Measurements from ENCODE around the gene NEK10.

Gene NEK10

GRCh38 chr3:27078246-27078913 lies 290.8 kb downstream of the NEK10 start:
- Histone ChIP-seq H3K4me2 (ENCODE audit: low read depth, low read length, poor library complexity, severe bottlenecking) (no peak overlapping the region), H3K4me3 (ENCODE audit: low read length, poor library complexity, severe bottlenecking) (no peak overlapping the region), H3K9ac (ENCODE audit: low read depth, low read length, poor library complexity, severe bottlenecking) (no peak overlapping the region), H3K9me2 (replicated peaks; ENCODE audit: low read depth, low read length) (no peaks in the 10 kb centered on the region), H3K79me2 (ENCODE audit: insufficient read depth, low read length) (no peaks in the 10 kb centered on the region), H3K27me3 (ENCODE audit: insufficient read depth, low read length, poor library complexity, severe bottlenecking) (no peaks in the 10 kb centered on the region), H3K9me3 (ENCODE audit: insufficient read depth, low read depth, low read length) (no peaks in the 10 kb centered on the region), H4K20me1 (ENCODE audit: insufficient read depth, low read length, poor library complexity, severe bottlenecking) (no peaks in the 10 kb centered on the region), H3F3A (ENCODE audit: low read depth) (no peaks in the 10 kb centered on the region), H3K36me3 (ENCODE audit: insufficient read depth, low read length) (no peaks in the 10 kb centered on the region), H3K4me1 (ENCODE audit: insufficient read depth, low read length, poor library complexity, severe bottlenecking) (no peaks in the 10 kb centered on the region), H2AFZ (ENCODE audit: low read length) (no peak overlapping the region)
- TF ChIP-seq EZH2phosphoT487 (IDR thresholded peaks at IDR 0.05; ENCODE audit: borderline replicate concordance) (no peak), CTCF (conservative IDR thresholded peaks at IDR 0.05; ENCODE audit: low read length) (no peak)

GRCh38 chr3:27076815-27077630 lies 292.2 kb downstream of the NEK10 start:
- no peaks in the 10 kb centered on the region for H3K36me3 ChIP-seq (ENCODE audit: insufficient read depth, low read length)
- H3K4me3 ChIP-seq (ENCODE audit: low read length, poor library complexity, severe bottlenecking), result no peak overlapping the region
- no peak overlapping the region for H2AFZ ChIP-seq (ENCODE audit: low read length)
- no peaks in the 10 kb centered on the region for H3K27me3 ChIP-seq (ENCODE audit: insufficient read depth, low read length, poor library complexity, severe bottlenecking)
- no peaks in the 10 kb centered on the region for H4K20me1 ChIP-seq (ENCODE audit: insufficient read depth, low read length, poor library complexity, severe bottlenecking)
- no peaks in the 10 kb centered on the region for H3F3A ChIP-seq (ENCODE audit: low read depth)
- no peak for TF ChIP-seq EZH2phosphoT487 (IDR thresholded peaks at IDR 0.05; ENCODE audit: borderline replicate concordance)
- TF ChIP-seq CTCF (conservative IDR thresholded peaks at IDR 0.05; ENCODE audit: low read length), result no peak
- no peaks in the 10 kb centered on the region for H3K9me3 ChIP-seq (ENCODE audit: insufficient read depth, low read depth, low read length)
- no peak overlapping the region for H3K4me2 ChIP-seq (ENCODE audit: low read depth, low read length, poor library complexity, severe bottlenecking)
- no peaks in the 10 kb centered on the region for H3K9me2 ChIP-seq (replicated peaks; ENCODE audit: low read depth, low read length)
- no peak overlapping the region for H3K9ac ChIP-seq (ENCODE audit: low read depth, low read length, poor library complexity, severe bottlenecking)
- H3K4me1 ChIP-seq (ENCODE audit: insufficient read depth, low read length, poor library complexity, severe bottlenecking), result no peaks in the 10 kb centered on the region
- no peaks in the 10 kb centered on the region for H3K79me2 ChIP-seq (ENCODE audit: insufficient read depth, low read length)

- no peaks in the 10 kb centered on the region for H3K9me3 ChIP-seq (ENCODE audit: insufficient read depth, low read depth, low read length)
- TF ChIP-seq CTCF (conservative IDR thresholded peaks at IDR 0.05; ENCODE audit: low read length) (no peak), EZH2phosphoT487 (IDR thresholded peaks at IDR 0.05; ENCODE audit: borderline replicate concordance) (no peak)
- no peak overlapping the region for H3K4me3 ChIP-seq (ENCODE audit: low read length, poor library complexity, severe bottlenecking)
- H3K4me1 ChIP-seq (ENCODE audit: insufficient read depth, low read length, poor library complexity, severe bottlenecking), result no peaks in the 10 kb centered on the region
- no peaks in the 10 kb centered on the region for H3K27me3 ChIP-seq (ENCODE audit: insufficient read depth, low read length, poor library complexity, severe bottlenecking)
- no peaks in the 10 kb centered on the region for H3K36me3 ChIP-seq (ENCODE audit: insufficient read depth, low read length)
- no peaks in the 10 kb centered on the region for H4K20me1 ChIP-seq (ENCODE audit: insufficient read depth, low read length, poor library complexity, severe bottlenecking)
- H3K79me2 ChIP-seq (ENCODE audit: insufficient read depth, low read length), result no peaks in the 10 kb centered on the region
- H2AFZ ChIP-seq (ENCODE audit: low read length), result no peak overlapping the region
- no peaks in the 10 kb centered on the region for H3F3A ChIP-seq (ENCODE audit: low read depth)
- no peak overlapping the region for H3K9ac ChIP-seq (ENCODE audit: low read depth, low read length, poor library complexity, severe bottlenecking)
- H3K4me2 ChIP-seq (ENCODE audit: low read depth, low read length, poor library complexity, severe bottlenecking), result no peak overlapping the region
- H3K9me2 ChIP-seq (replicated peaks; ENCODE audit: low read depth, low read length), result no peaks in the 10 kb centered on the region
These were observed 294.3 kb downstream of the NEK10 start for GRCh38 chr3:27074914-27075313.

All from Loucy (cell line).